ENCODE results near the gene HTATIP2. TPM values are rescaled to one million over a fixed set of nuclear protein-coding genes. Genes with fewer than 3 reads are reported as not detected.

Gene HTATIP2
- total and polyA plus RNA-seq, 9 of the 15 experiments (the other 6 are each of a cell fraction or from before 2014, with no cell fraction given), result 48.3 to 90.9 (median 64.4) TPM

DNA sequence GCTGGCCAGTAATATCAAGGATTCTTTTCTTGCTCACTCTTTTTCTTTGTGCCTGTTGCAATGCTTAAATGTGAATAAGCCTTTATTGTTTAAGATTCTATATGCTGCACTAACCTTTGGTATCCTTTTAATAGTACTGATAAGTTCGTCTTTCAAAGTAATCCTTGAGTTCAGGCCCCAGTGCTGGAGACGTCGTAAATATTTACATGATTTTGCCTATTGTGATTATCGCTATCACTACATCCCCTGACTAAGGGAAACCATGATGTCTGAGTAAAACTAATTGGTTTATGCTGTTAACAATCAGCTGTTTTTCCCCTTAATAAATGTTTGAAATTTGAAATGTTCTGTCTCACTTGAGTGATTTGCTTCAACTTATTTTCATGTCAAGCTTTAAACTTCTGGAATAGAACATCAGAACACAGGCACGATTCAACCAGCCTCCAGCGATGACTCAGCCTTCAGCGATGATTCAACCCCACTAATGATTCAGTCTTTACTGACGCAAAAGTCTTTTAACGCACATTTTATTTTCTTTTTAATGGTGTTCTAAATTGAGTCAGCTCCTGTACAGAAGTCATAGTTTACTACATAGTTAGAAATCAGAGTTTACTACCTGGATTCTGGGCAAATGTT, 3.9 kb downstream of the HTATIP2 start (continued):
- TF ChIP-seq NEUROD1 (IDR thresholded peaks at IDR 0.05; ENCODE audit: borderline replicate concordance, low read depth, low read length, partially characterized antibody) (peak; percentile 56), ZNF274 (IDR thresholded peaks at IDR 0.05; ENCODE audit: borderline replicate concordance, low read depth, low read length) (no peak), E2F3 (CRISPR knock-in tag; IDR thresholded peaks at IDR 0.05) (no peak), FOXA1 (IDR thresholded peaks at IDR 0.05; ENCODE audit: borderline replicate concordance) (no peak), ZBTB7A (IDR thresholded peaks at IDR 0.05; ENCODE audit: borderline replicate concordance, control insufficient read depth, low read depth, low read length) (no peak), MYNN (IDR thresholded peaks at IDR 0.05) (no peak), MYNN (CRISPR knock-in tag; IDR thresholded peaks at IDR 0.05) (no peak), HDAC2 (IDR thresholded peaks at IDR 0.05) (peak; percentile 60; the same call in 1 of the 2 replicates), PHB2 (IDR thresholded peaks at IDR 0.05; ENCODE audit: low read depth) (no peak), MXI1 (IDR thresholded peaks at IDR 0.05; ENCODE audit: low read depth, low read length) (no peak), FOS (IDR thresholded peaks at IDR 0.05; ENCODE audit: extremely low read depth, insufficient read length) (peak; percentile 80), SOX6 (IDR thresholded peaks at IDR 0.05) (peak; percentile 72), BHLHE40 (IDR thresholded peaks at IDR 0.05; ENCODE audit: low read length) (no peak), MBD2 (IDR thresholded peaks at IDR 0.05; ENCODE audit: borderline replicate concordance, low read depth) (no peak), RBM34 (IDR thresholded peaks at IDR 0.05; ENCODE audit: borderline replicate concordance, insufficient read depth, low read length) (no peak), SLC30A9 (CRISPR knock-in tag; IDR thresholded peaks at IDR 0.05) (no peak), RUNX1 (IDR thresholded peaks at IDR 0.05; ENCODE audit: low read depth) (no peak), MTF1 (CRISPR knock-in tag; IDR thresholded peaks at IDR 0.05; ENCODE audit: borderline replicate concordance) (no peak), ETV6 (IDR thresholded peaks at IDR 0.05; ENCODE audit: borderline replicate concordance in 1 of 2, low read depth in 2 of 2, low read length in 1 of 2) (no peak), ETV6 (CRISPR knock-in tag; IDR thresholded peaks at IDR 0.05; ENCODE audit: borderline replicate concordance) (no peak), HNRNPH1 (optimal IDR thresholded peaks at IDR 0.05; ENCODE audit: low read depth, low read length) (no peak), KAT8 (IDR thresholded peaks at IDR 0.05; ENCODE audit: low read depth) (no peak), XRCC5 (IDR thresholded peaks at IDR 0.05; ENCODE audit: low read depth, low read length) (no peak), KAT2B (IDR thresholded peaks at IDR 0.05; ENCODE audit: low read depth, low read length) (no peak), PHB (CRISPR knock-in tag; IDR thresholded peaks at IDR 0.05) (no peak), ZNF77 (CRISPR knock-in tag; IDR thresholded peaks at IDR 0.05) (no peak), ELF4 (CRISPR knock-in tag; IDR thresholded peaks at IDR 0.05) (no peak)
- TF ChIP-seq, protein P1, sequence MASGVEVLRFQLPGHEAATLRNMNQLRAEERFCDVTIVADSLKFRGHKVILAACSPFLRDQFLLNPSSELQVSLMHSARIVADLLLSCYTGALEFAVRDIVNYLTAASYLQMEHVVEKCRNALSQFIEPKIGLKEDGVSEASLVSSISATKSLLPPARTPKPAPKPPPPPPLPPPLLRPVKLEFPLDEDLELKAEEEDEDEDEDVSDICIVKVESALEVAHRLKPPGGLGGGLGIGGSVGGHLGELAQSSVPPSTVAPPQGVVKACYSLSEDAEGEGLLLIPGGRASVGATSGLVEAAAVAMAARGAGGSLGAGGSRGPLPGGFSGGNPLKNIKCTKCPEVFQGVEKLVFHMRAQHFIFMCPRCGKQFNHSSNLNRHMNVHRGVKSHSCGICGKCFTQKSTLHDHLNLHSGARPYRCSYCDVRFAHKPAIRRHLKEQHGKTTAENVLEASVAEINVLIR (CRISPR knock-in tag; IDR thresholded peaks at IDR 0.05), result no peak
- TF ChIP-seq, protein P2, sequence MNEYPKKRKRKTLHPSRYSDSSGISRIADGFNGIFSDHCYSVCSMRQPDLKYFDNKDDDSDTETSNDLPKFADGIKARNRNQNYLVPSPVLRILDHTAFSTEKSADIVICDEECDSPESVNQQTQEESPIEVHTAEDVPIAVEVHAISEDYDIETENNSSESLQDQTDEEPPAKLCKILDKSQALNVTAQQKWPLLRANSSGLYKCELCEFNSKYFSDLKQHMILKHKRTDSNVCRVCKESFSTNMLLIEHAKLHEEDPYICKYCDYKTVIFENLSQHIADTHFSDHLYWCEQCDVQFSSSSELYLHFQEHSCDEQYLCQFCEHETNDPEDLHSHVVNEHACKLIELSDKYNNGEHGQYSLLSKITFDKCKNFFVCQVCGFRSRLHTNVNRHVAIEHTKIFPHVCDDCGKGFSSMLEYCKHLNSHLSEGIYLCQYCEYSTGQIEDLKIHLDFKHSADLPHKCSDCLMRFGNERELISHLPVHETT (CRISPR knock-in tag; conservative IDR thresholded peaks at IDR 0.05 in 1 of 2, IDR thresholded peaks at IDR 0.05 in 1 of 2), result no peak

All from K562 (cell line).